Small intestine (tissue), 7 donors: ENCODE measurements around the gene CDK5. TPM values are rescaled to one million over a fixed set of nuclear protein-coding genes. Genes with fewer than 3 reads are reported as not detected.
A peak's percentile ranks its signal among the peaks of the same experiment; 100 is the strongest.

Experiments used
- DNase-seq, 2 donors: peaks; one replicate each; pipeline versions ENCODE4 v3.0.0 to v3.0.0-alpha.2; 2013
- FAIRE-seq: peaks from 2 replicates; lab custom pipeline; 2012; peaks lifted over from hg19 to GRCh38; lab: Jason Lieb, UNC
- H3K27ac ChIP-seq, 3 donors: one replicate each; pipeline ENCODE4 v1.5.1; 2013; ENCODE audit warnings: low read length in 2 of 3, mild to moderate bottlenecking in 2 of 3, control low read depth in 1 of 3, inconsistent platforms in 1 of 3, low read depth in 1 of 3, moderate library complexity in 1 of 3
- H3K27me3 ChIP-seq, 3 donors: one replicate each; pipeline ENCODE4 v1.6.1; 2013; ENCODE audit warnings: low read length in 3 of 3, inconsistent platforms in 1 of 3; ENCODE audit not compliant: control insufficient read depth in 3 of 3, insufficient read depth in 3 of 3
- H3K36me3 ChIP-seq, 3 donors: one replicate each; pipeline ENCODE4 v1.6.1; 2013; ENCODE audit warnings: low read length in 3 of 3, inconsistent platforms in 1 of 3, low read depth in 1 of 3, mild to moderate bottlenecking in 1 of 3, moderate library complexity in 1 of 3; ENCODE audit not compliant: control insufficient read depth in 3 of 3, insufficient read depth in 2 of 3
- H3K4me1 ChIP-seq, 3 donors: one replicate each; pipeline ENCODE4 v1.6.1; 2013; ENCODE audit warnings: low read length in 2 of 3, inconsistent platforms in 1 of 3, low read depth in 1 of 3, mild to moderate bottlenecking in 1 of 3, moderate library complexity in 1 of 3; ENCODE audit not compliant: control insufficient read depth in 3 of 3, insufficient read depth in 2 of 3
- H3K4me3 ChIP-seq, 3 donors: one replicate each; pipeline ENCODE4 v1.5.1; 2013; ENCODE audit warnings: low read length in 3 of 3, control low read depth in 1 of 3, inconsistent platforms in 1 of 3, low read depth in 1 of 3, mild to moderate bottlenecking in 1 of 3, moderate library complexity in 1 of 3
- H3K9me3 ChIP-seq, 2 donors: one replicate each; pipeline ENCODE4 v1.6.1; 2013; ENCODE audit warnings: low read depth in 1 of 2, low read length in 1 of 2; ENCODE audit not compliant: control insufficient read depth in 2 of 2, insufficient read depth in 1 of 2
- WGBS, 3 donors: extraction: QIAGEN DNeasy Blood & Tissue Kit; methylation state at CpG; one replicate each; pipeline ENCODE4 v1.1.7; 2013; 5-methylcytosine and 5-hydroxymethylcytosine counted together
- polyA plus RNA-seq, 4 donors: library from polyadenylated mRNA; stranded (reverse) in 3 of 4; unstranded in 1 of 4; fragments of 200-250 nt in 3 of 4; fragments of 120-200 nt in 1 of 4; gene quantifications; one replicate each; pipeline versions ENCODE4 v1.2.1 to v1.2.3, GENCODE V29; 2013
- donor health status: healthy with polysubstance abuse.
- donor health status: control.
- donor health status: control.
- donor health status: Bipolar disorder and iron deficiency.
- donor health status: healthy.

The CDK5 gene
- polyA plus RNA-seq, 4 donors = 10.8 to 19.7 (median 11.9) TPM

DNA sequence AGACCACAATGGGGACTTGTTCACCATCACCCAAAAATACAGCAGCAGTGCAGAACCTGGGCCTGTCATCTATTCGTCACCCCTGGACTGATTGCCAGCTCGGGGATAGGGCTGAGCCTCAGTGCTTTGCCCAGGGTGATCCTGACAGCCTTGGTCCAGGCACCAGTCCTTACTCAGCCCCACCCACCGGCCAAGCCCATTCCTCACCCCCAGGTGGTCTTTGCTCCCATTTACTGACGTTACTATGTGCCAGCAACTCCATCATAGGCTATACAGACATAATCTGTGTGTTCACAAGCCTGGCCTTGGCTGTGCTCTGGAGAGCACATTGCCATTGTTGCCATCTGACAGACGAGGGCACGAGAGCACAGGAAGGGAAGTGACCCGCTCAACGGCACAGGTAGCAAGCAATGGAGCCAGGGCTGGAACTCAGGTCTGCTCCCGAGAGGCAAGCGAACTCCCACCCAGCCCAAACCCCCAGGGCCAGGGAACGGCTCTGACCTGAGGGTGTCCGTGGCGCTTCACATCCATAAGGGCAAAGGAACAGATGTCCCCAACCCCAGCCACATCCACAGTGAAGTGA lies 40.2 kb downstream of the CDK5 start:
- no peak for DNase-seq
- FAIRE-seq = no peak
- H3K27me3 ChIP-seq = peaks cover 3 to 44% (median 10%) of the 10 kb centered on the region in 3 donors
- H3K4me3 ChIP-seq = no peak overlapping the region
- H3K4me1 ChIP-seq = peaks cover 3 to 34% (median 6%) of the 10 kb centered on the region in 3 donors
- H3K36me3 ChIP-seq = peaks cover 0 to 5% (median 0%) of the 10 kb centered on the region in 3 donors
- H3K9me3 ChIP-seq = no peaks in the 10 kb centered on the region
- no peak overlapping the region for H3K27ac ChIP-seq
- WGBS, 3 donors = 40 to 52% (median 41%) methylated on average over 13 of the region's 13 CpGs

DNA sequence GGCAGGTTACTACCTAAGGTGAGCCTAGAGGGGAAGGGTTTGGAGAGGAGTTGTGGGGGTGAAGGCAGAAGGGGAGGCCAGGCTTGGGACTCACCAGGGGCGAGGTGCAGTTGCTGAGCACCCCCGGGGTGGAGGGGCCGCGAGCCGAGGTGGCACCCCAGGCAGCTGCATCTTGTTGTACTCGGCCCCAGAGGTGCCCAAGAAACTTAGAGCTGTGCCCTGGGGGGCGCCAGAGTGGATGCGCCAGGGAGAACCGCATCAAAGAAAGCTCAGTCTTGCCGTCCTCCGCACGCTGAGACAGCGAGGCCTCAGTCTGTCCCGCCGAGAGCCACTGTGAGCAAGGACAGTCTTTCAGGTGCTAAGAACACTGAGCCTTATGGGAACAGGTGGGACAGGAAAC lies 40.8 kb downstream of the CDK5 start:
- Histone ChIP-seq H3K4me3 (no peak overlapping the region), H3K36me3 (peaks cover 0 to 5% (median 0%) of the 10 kb centered on the region in 3 donors), H3K27me3 (peaks cover 3 to 42% (median 10%) of the 10 kb centered on the region in 3 donors), H3K27ac (no peak overlapping the region), H3K9me3 (no peaks in the 10 kb centered on the region), H3K4me1 (peaks cover 3 to 38% (median 6%) of the 10 kb centered on the region in 3 donors)
- DNase-seq (no peak), FAIRE-seq (no peak)
- 85 to 92% (median 91%) methylated on average over 13 to 15 of the region's 15 CpGs for WGBS, 3 donors

DNA sequence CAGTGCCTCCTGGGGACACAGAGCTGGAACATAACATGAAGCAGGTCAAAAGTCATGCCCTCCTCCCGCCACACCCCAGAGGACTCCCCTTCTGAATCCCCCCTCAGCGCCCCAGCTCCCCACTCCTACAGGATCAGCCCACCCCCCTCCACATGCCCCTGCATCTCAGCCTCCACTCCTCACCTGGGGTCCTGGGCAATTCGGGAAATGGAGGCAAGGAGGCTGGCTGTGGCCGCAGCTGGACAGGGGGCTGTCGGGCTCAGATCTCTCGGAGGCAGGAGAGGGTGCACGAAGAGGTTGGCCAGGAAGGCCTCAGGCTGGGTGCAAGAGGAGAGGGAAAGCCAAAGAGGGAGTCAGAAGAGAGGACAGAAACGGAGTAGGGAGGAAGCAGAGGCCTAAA lies 41.2 kb downstream of the CDK5 start:
- DNase-seq = no peak
- no peak for FAIRE-seq
- 86 to 92% (median 87%) methylated on average over 8 of the region's 8 CpGs for WGBS, 3 donors

DNA sequence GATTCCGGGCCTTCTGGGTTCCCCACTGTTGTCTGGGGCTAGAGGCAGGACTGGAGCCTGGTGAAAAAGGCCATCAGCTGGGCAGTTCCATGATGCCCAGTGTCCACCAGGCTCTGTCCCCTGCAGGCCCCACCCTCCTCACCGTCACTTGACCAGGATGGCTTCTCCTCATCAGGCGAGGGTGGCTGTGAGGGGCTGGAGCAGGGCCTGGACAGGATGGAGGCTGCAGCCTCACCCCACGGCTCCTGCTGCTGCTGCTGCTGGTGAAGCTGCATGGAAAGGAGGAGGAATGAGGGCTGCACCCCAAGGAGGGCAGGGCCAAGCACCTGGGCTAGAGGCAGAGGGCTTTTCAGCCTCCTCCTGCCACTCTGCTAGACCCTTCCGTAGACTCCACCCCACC lies 41.7 kb downstream of the CDK5 start:
- H3K36me3 ChIP-seq = peaks cover 0 to 5% (median 0%) of the 10 kb centered on the region in 3 donors
- no peaks in the 10 kb centered on the region for H3K9me3 ChIP-seq
- 82 to 93% (median 87%) methylated on average over 4 to 5 of the region's 5 CpGs for WGBS, 3 donors
- H3K27ac ChIP-seq = no peak overlapping the region
- peaks cover 3 to 41% (median 6%) of the 10 kb centered on the region in 3 donors for H3K4me1 ChIP-seq
- DNase-seq = no peak
- H3K27me3 ChIP-seq = peaks cover 3 to 40% (median 10%) of the 10 kb centered on the region in 3 donors
- no peak for FAIRE-seq
- no peak overlapping the region for H3K4me3 ChIP-seq

More for the DNA sequence above, 41.2 kb downstream of the CDK5 start:
- Histone ChIP-seq H3K9me3 (no peaks in the 10 kb centered on the region), H3K36me3 (peaks cover 0 to 5% (median 0%) of the 10 kb centered on the region in 3 donors), H3K27ac (no peak overlapping the region), H3K27me3 (peaks cover 3 to 42% (median 10%) of the 10 kb centered on the region in 3 donors), H3K4me3 (no peak overlapping the region), H3K4me1 (peaks cover 3 to 38% (median 6%) of the 10 kb centered on the region in 3 donors)

DNA sequence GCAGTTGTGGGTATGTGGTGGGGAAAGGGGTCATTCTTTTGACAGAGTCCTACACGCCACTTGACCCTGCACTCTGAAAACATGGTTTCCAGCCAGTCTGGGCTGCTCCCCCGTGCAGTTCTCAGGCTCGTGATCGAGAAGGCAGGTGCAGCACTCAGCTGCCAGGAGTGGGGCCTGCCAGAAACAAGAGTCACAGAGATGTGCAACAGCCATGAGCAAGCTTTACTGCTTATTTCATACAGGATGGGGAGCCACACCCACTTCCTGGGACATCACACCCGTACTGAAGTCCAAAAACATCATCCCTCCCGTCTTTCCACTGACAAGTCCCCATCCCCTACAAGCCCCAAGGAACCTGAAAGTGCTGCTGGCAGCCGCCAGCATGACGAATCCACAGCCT lies 42.7 kb downstream of the CDK5 start:
- no peaks in the 10 kb centered on the region for H3K9me3 ChIP-seq
- no peak for FAIRE-seq
- no peak overlapping the region for H3K27ac ChIP-seq
- H3K4me1 ChIP-seq = peaks cover 3 to 51% (median 6%) of the 10 kb centered on the region in 3 donors
- H3K36me3 ChIP-seq = peaks cover 0 to 5% (median 0%) of the 10 kb centered on the region in 3 donors
- peaks cover 3 to 30% (median 6%) of the 10 kb centered on the region in 3 donors for H3K27me3 ChIP-seq
- 32 to 52% (median 43%) methylated on average over 8 of the region's 8 CpGs for WGBS, 3 donors
- no peak overlapping the region for H3K4me3 ChIP-seq
- peak in 1 of 2 donors; percentile 32 for DNase-seq

DNA sequence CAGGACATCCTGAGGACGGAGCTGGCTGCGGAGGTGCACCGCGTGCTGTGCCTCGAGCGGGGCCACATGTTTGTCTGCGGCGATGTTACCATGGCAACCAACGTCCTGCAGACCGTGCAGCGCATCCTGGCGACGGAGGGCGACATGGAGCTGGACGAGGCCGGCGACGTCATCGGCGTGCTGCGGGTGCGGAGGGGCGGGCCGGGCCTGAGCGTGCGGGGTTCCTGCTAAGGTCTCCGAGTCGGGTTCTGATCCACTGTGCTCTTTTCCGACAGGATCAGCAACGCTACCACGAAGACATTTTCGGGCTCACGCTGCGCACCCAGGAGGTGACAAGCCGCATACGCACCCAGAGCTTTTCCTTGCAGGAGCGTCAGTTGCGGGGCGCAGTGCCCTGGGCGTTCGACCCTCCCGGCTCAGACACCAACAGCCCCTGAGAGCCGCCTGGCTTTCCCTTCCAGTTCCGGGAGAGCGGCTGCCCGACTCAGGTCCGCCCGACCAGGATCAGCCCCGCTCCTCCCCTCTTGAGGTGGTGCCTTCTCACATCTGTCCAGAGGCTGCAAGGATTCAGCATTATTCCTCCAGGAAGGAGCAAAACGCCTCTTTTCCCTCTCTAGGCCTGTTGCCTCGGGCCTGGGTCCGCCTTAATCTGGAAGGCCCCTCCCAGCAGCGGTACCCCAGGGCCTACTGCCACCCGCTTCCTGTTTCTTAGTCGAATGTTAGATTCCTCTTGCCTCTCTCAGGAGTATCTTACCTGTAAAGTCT lies 43.8 kb downstream of the CDK5 start:
- peaks cover 0 to 5% (median 0%) of the 10 kb centered on the region in 3 donors for H3K36me3 ChIP-seq
- 33 to 63% (median 38%) methylated on average over 54 to 55 of the region's 55 CpGs for WGBS, 3 donors
- peaks cover 3 to 53% (median 6%) of the 10 kb centered on the region in 3 donors for H3K4me1 ChIP-seq
- FAIRE-seq (no peak), DNase-seq (peak; percentile 57 to 87)
- peaks cover 0 to 20% (median under 1%) of the 10 kb centered on the region in 3 donors for H3K27me3 ChIP-seq
- no peaks in the 10 kb centered on the region for H3K9me3 ChIP-seq
- H3K4me3 ChIP-seq = peak overlapping the region in 2 of 3 donors; percentile 9 to 34
- H3K27ac ChIP-seq = peak overlapping the region in 1 of 3 donors; percentile 61

DNA sequence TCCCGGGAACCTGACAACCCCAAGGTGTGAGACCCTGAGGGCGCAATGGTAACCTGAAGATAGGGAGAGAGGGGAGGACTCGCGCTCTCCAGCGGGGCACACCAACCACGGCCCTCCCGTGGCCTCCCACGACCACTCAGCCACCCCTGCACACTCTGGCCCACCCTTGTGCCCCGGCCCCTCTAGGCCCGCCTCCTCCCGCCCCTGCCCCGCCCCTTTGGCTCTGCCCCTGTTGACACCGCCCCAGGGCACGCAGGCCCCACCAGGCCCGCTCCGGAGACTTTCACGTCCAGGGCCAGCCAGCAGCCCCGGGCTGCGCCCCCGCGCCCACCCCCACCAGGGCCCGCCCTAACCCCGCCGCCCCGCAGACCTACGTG lies 44.4 kb downstream of the CDK5 start:
- Histone ChIP-seq H3K27ac (peak overlapping the region; percentile 8 to 83 (median 81)), H3K4me1 (peaks cover 3 to 49% (median 6%) of the 10 kb centered on the region in 3 donors), H3K9me3 (no peaks in the 10 kb centered on the region), H3K4me3 (peak overlapping the region in 2 of 3 donors; percentile 9 to 18), H3K36me3 (peaks cover 0 to 5% (median 0%) of the 10 kb centered on the region in 3 donors), H3K27me3 (peaks cover 0 to 15% (median 0%) of the 10 kb centered on the region in 3 donors)
- DNase-seq = no peak
- 21 to 52% (median 38%) methylated on average over 22 to 26 of the region's 26 CpGs for WGBS, 3 donors
- no peak for FAIRE-seq

DNA sequence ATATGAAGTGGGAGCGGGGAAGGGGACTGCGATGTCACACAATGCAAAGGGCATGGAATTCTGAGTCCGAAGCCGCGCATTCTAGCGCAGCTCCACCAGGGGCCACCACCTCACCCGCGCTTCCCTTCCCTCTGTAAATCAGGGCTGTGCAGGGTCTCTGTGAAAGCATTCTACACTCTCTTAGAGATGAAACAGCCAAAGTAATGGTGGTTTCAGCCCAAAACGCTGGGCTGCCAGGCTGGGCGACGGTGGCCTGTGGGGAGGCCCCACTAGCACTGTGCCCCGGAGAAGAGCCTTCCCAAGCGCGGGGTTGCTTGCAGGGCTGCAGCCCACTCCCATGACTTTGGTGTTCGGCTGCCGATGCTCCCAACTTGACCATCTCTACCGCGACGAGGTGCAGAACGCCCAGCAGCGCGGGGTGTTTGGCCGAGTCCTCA lies 44.8 kb downstream of the CDK5 start:
- Histone ChIP-seq H3K4me3 (peak overlapping the region in 1 of 3 donors; percentile 18), H3K27me3 (peaks cover 0 to 11% (median 0%) of the 10 kb centered on the region in 3 donors), H3K36me3 (peaks cover 0 to 5% (median 0%) of the 10 kb centered on the region in 3 donors), H3K9me3 (no peaks in the 10 kb centered on the region), H3K27ac (peak overlapping the region; percentile 27 to 83 (median 81)), H3K4me1 (peaks cover 3 to 45% (median 4%) of the 10 kb centered on the region in 3 donors)
- no peak for FAIRE-seq
- peak in 1 of 2 donors; percentile 74 for DNase-seq
- WGBS, 3 donors = 49 to 72% (median 62%) methylated on average over 23 of the region's 23 CpGs
